ENCODE results near the gene HSD3B7.

GRCh38 chr16:30951750-30952149, 33.3 kb upstream of the HSD3B7 start:
- no peak for TF ChIP-seq CTCF (IDR thresholded peaks at IDR 0.05)
- TF ChIP-seq POLR2A (IDR thresholded peaks at IDR 0.05) = no peak

Data from adrenal gland (tissue), 5 donors.